HFFc6 (cell line): ENCODE measurements around the gene DEGS1. TPM values are rescaled to one million over a fixed set of nuclear protein-coding genes. Genes with fewer than 3 reads are reported as not detected.

Experiments used
- DNase-seq: peaks from one replicate; pipeline ENCODE4 v3.0.0-alpha.2; 2018
- H3K27ac Mint-ChIP-seq: 2 replicates; pipeline ENCODE4 v1.8.0; 2020; ENCODE audit warnings: mild to moderate bottlenecking, mixed read lengths
- H3K27me3 Mint-ChIP-seq: 2 replicates; pipeline ENCODE4 v1.8.0; 2021; ENCODE audit warnings: mild to moderate bottlenecking, moderate library complexity, mixed read lengths; ENCODE audit not compliant: insufficient read depth
- H3K36me3 Mint-ChIP-seq: 2 replicates; pipeline ENCODE4 v1.8.0; 2021; ENCODE audit warnings: low read depth, mixed read lengths
- H3K4me1 Mint-ChIP-seq: 2 replicates; pipeline ENCODE4 v1.8.0; 2020; ENCODE audit warnings: low read depth, mixed read lengths
- H3K4me3 Mint-ChIP-seq: 2 replicates; pipeline ENCODE4 v1.8.0; 2020; ENCODE audit warnings: mild to moderate bottlenecking, moderate library complexity, mixed read lengths
- H3K9me3 Mint-ChIP-seq: 2 replicates; pipeline ENCODE4 v1.8.0; 2020; ENCODE audit warnings: mild to moderate bottlenecking, mixed read lengths
- total RNA-seq, 6 experiments: library from RNA; stranded (reverse); fragmentation: NEBNext Ultra II Directional; extraction: Animal tissue kit (Norgen Biotek cat#: 25700); gene quantifications; 2 replicates in 1 of 6; 3 replicates in 5 of 6; pipeline ENCODE4 v1.2.3, GENCODE V29; 2021
- TF ChIP-seq, protein P1 (sequence below): fragments of 200-600 bp; sonication (generic); IDR thresholded peaks from 2 replicates; pipeline ENCODE4 v1.5.0; 2021; ENCODE audit warnings: antibody characterized with exemption, mild to moderate bottlenecking

DEGS1 gene
- total RNA-seq, 6 experiments from 2014 or later, result 130 to 189 (median 145) TPM

- no peak for DNase-seq
- Mint-ChIP-seq H3K9me3 (no peaks in the 10 kb centered on the region), H3K27ac (no peak overlapping the region), H3K4me3 (no peak overlapping the region), H3K4me1 (no peaks in the 10 kb centered on the region), H3K27me3 (no peaks in the 10 kb centered on the region; the same call in 1 of the 2 replicates), H3K36me3 (0 out of 2 replicates have a peak, but pooled peaks cover 1% of the 10 kb centered on the region)
- TF ChIP-seq, protein P1, sequence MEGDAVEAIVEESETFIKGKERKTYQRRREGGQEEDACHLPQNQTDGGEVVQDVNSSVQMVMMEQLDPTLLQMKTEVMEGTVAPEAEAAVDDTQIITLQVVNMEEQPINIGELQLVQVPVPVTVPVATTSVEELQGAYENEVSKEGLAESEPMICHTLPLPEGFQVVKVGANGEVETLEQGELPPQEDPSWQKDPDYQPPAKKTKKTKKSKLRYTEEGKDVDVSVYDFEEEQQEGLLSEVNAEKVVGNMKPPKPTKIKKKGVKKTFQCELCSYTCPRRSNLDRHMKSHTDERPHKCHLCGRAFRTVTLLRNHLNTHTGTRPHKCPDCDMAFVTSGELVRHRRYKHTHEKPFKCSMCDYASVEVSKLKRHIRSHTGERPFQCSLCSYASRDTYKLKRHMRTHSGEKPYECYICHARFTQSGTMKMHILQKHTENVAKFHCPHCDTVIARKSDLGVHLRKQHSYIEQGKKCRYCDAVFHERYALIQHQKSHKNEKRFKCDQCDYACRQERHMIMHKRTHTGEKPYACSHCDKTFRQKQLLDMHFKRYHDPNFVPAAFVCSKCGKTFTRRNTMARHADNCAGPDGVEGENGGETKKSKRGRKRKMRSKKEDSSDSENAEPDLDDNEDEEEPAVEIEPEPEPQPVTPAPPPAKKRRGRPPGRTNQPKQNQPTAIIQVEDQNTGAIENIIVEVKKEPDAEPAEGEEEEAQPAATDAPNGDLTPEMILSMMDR, result no peak
Measured at GRCh38 chr1:224163311-224163710, 19.7 kb upstream of the DEGS1 start.

- peaks cover 23% of the 10 kb centered on the region for H3K4me1 Mint-ChIP-seq
Measured at GRCh38 chr1:224168859-224169380, 14.1 kb upstream of the DEGS1 start.

GRCh38 chr1:224169718-224170270, 13.2 kb upstream of the DEGS1 start:
- H3K4me1 Mint-ChIP-seq, result peaks cover 23% of the 10 kb centered on the region
- peak; percentile 8 for DNase-seq
- H3K27me3 Mint-ChIP-seq, result peaks cover 2% of the 10 kb centered on the region
- H3K27ac Mint-ChIP-seq, result peak overlapping the region; percentile 70; the same call in 1 of the 2 replicates
- no peaks in the 10 kb centered on the region for H3K36me3 Mint-ChIP-seq
- TF ChIP-seq, protein P1, result no peak
- peak overlapping the region; percentile 68; the same call in 1 of the 2 replicates for H3K4me3 Mint-ChIP-seq
- H3K9me3 Mint-ChIP-seq, result peaks cover 9% of the 10 kb centered on the region

More at GRCh38 chr1:224168859-224169380, 14.1 kb upstream of the DEGS1 start:
- TF ChIP-seq, protein P1, result no peak
- DNase-seq, result peak; percentile 45
- Mint-ChIP-seq H3K36me3 (no peaks in the 10 kb centered on the region), H3K4me3 (peak overlapping the region; percentile 68), H3K9me3 (peaks cover 9% of the 10 kb centered on the region), H3K27me3 (peaks cover 2% of the 10 kb centered on the region), H3K27ac (peak overlapping the region; percentile 70)

DNA sequence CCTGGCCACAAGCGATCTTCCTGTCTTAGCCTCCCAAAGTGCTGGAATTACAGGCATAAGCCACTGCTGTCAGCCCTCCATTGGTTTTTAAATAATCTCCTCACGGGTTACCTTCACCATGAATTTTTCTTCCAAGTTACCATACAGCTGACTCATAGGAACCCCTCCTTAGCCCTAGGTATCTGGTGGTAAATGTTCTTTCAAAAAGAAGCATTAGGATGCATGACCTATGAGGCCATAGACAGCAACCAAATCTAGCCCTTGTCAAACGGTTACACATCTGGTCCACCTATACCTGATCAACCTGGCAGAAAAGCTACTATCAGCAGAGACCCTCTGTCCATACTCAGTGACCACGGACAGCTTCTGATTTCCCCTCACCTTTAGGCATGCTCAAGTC, 12.7 kb upstream of the DEGS1 start:
- Mint-ChIP-seq H3K36me3 (no peaks in the 10 kb centered on the region), H3K27ac (no peak overlapping the region), H3K9me3 (peaks cover 9% of the 10 kb centered on the region), H3K4me3 (peak overlapping the region; percentile 30; the same call in 1 of the 2 replicates), H3K4me1 (peaks cover 25% of the 10 kb centered on the region), H3K27me3 (peaks cover 2% of the 10 kb centered on the region)
- TF ChIP-seq, protein P1, result no peak
- DNase-seq, result no peak

DNA sequence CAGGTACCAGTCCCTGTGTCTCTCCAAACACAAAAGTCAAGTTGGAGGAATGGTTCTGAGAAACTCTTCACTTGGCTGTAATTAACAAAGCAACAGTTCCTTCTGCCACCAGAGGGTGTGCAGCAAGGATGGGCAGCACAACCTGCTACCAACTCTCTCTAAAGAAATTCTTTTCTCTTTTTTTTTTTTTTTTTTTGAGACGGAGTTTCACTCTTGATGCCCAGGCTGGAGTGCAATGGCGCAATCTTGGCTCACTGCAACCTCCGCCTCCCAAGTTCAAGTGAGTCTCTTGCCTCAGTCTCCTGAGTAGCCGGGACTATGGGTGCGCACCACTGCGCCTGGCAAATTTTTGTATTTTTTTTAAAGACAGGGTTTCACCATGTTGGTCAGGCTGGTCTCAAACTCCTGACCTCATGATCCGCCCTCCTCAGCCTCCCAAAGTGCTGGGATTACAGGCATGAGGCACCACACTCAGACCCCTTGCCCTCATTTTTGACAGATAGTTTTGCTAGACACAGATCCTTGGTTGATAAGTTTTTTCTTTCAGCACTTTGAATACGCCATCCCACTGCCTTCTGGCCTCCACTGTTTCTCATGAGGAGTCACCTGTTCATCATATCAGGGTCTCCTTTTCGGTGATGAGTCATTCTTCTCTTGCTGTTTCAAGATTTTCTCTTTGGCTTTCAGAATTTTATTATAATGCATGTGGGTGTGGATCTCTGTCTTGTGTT, 12.1 kb upstream of the DEGS1 start:
- peaks cover 2% of the 10 kb centered on the region for H3K27me3 Mint-ChIP-seq
- H3K4me3 Mint-ChIP-seq, result no peak overlapping the region
- H3K27ac Mint-ChIP-seq, result no peak overlapping the region
- H3K4me1 Mint-ChIP-seq, result peaks cover 31% of the 10 kb centered on the region
- H3K36me3 Mint-ChIP-seq, result no peaks in the 10 kb centered on the region
- peak; percentile 15 for DNase-seq
- peaks cover 9% of the 10 kb centered on the region for H3K9me3 Mint-ChIP-seq
- TF ChIP-seq, protein P1, result peak; percentile 64
